ENCODE results near the gene SMG6.
"Not testable (repeated sequence)": the region's sequence is repeated elsewhere in the genome, so short reads cannot be mapped to it uniquely, and the experiment has no call there.

The SMG6 gene

GRCh38 chr17:2323629-2324314, 20.2 kb upstream of the SMG6 start:
- no peak overlapping the region for H3K4me3 Mint-ChIP-seq
- no peaks in the 10 kb centered on the region for H3K4me1 Mint-ChIP-seq
- H3K36me3 Mint-ChIP-seq: peaks cover 24% of the 10 kb centered on the region
- no peaks in the 10 kb centered on the region for H3K27me3 Mint-ChIP-seq
- no peak overlapping the region for H3K27ac Mint-ChIP-seq
- ATAC-seq (ENCODE audit: low read depth) (no peak), DNase-seq (ENCODE audit: low spot score in 2 of 2) (no peak)
- H3K9me3 Mint-ChIP-seq: no peaks in the 10 kb centered on the region

DNA sequence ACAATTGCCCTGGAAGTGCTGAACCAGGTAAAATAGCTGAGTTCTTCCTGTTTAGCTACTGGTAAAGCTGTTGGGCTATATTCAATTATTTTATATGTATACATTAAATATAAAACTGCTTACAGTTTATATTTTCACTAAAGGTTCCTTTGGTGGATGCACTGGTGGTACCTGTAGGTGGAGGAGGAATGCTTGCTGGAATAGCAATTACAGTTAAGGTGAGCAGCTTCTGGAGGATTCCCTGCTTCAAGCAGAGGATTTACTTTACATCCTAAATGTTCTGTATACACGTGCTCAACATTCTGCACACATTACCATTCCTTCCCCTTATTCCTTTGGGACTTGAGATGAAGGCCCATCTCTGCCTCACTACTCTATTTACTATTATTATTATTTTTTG, 17.8 kb upstream of the SMG6 start:
- Mint-ChIP-seq H3K4me3 (no peak overlapping the region), H3K27me3 (no peaks in the 10 kb centered on the region), H3K27ac (no peak overlapping the region), H3K9me3 (no peaks in the 10 kb centered on the region), H3K4me1 (no peaks in the 10 kb centered on the region), H3K36me3 (peaks cover 26% of the 10 kb centered on the region)
- no peak for ATAC-seq (ENCODE audit: low read depth)
- no peak for DNase-seq (ENCODE audit: low spot score in 2 of 2)

- no peak for DNase-seq (ENCODE audit: low spot score in 2 of 2)
- Mint-ChIP-seq H3K4me3 (no peak overlapping the region), H3K27ac (no peak overlapping the region), H3K4me1 (no peaks in the 10 kb centered on the region), H3K9me3 (no peaks in the 10 kb centered on the region), H3K36me3 (peaks cover 19% of the 10 kb centered on the region), H3K27me3 (no peaks in the 10 kb centered on the region)
- ATAC-seq (ENCODE audit: low read depth): no peak
Measured at GRCh38 chr17:2319051-2319450, 15.5 kb upstream of the SMG6 start.

DNA sequence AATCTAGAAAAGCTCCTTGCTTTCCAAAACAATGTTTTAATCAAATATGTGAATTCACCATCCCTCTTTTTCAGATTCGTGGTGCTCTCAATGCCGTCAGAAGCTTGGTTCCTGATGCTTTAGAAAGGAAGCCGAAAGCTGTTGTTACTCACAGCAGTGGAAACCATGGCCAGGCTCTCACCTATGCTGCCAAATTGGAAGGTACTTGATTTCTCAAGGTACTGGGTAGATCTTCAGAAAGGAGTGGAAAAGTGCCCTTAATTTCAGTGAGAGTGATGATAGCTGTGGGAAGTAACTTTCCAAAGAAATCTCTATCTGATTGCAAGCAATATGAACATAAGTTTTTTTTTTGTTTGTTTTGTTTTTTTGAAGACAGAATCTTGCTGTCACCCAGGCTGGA, 14.2 kb upstream of the SMG6 start:
- Mint-ChIP-seq H3K36me3 (peaks cover 12% of the 10 kb centered on the region), H3K27ac (no peak overlapping the region)
- ATAC-seq (ENCODE audit: low read depth): no peak

DNA sequence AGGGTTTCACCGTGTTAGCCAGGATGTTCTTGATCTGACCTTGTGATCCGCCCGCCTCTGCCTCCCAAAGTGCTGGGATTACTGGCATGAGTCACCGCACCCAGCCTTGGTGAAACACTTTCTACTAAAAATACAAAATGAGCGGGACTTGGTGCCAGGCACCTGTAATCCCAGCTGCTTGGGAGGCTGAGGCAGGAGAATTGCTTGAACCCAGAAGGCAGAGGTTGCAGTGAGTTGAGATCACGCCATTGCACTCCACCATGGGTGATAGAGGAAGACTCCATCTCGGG, 13.3 kb upstream of the SMG6 start:
- not testable (repeated sequence) for H3K27me3 Mint-ChIP-seq; DNase-seq (ENCODE audit: low spot score in 2 of 2); H3K4me1 Mint-ChIP-seq; ATAC-seq (ENCODE audit: low read depth); H3K9me3 Mint-ChIP-seq; H3K4me3 Mint-ChIP-seq; H3K27ac Mint-ChIP-seq; H3K36me3 Mint-ChIP-seq

More for the DNA sequence above, 14.2 kb upstream of the SMG6 start:
- no peaks in the 10 kb centered on the region for H3K27me3 Mint-ChIP-seq
- H3K4me1 Mint-ChIP-seq: no peaks in the 10 kb centered on the region
- H3K4me3 Mint-ChIP-seq: no peak overlapping the region
- no peak for DNase-seq (ENCODE audit: low spot score in 2 of 2)
- H3K9me3 Mint-ChIP-seq: no peaks in the 10 kb centered on the region

DNA sequence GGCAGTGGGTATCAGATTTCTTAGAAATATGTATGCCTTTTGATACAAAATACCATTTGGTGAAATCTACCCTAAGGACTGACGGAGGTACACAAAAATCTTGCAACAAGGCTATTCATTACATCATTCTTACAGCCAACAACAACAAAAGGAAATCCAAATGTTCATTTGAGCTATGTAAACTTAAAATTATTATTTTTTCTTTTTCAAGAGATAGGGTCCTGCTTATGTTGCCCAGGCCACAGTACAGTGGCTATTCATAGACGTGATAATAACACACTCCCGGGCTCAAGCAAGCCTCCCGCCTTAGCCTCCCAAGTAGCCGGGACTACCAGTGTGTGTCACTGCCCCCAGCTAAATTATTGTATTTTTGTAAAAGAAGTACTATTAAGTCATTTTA, 9.2 kb upstream of the SMG6 start:
- Mint-ChIP-seq H3K4me3 (no peak overlapping the region), H3K27me3 (no peaks in the 10 kb centered on the region), H3K27ac (no peak overlapping the region), H3K36me3 (no peaks in the 10 kb centered on the region), H3K4me1 (peaks cover 3% of the 10 kb centered on the region), H3K9me3 (no peaks in the 10 kb centered on the region)
- ATAC-seq (ENCODE audit: low read depth): no peak
- DNase-seq (ENCODE audit: low spot score in 2 of 2): no peak

DNA sequence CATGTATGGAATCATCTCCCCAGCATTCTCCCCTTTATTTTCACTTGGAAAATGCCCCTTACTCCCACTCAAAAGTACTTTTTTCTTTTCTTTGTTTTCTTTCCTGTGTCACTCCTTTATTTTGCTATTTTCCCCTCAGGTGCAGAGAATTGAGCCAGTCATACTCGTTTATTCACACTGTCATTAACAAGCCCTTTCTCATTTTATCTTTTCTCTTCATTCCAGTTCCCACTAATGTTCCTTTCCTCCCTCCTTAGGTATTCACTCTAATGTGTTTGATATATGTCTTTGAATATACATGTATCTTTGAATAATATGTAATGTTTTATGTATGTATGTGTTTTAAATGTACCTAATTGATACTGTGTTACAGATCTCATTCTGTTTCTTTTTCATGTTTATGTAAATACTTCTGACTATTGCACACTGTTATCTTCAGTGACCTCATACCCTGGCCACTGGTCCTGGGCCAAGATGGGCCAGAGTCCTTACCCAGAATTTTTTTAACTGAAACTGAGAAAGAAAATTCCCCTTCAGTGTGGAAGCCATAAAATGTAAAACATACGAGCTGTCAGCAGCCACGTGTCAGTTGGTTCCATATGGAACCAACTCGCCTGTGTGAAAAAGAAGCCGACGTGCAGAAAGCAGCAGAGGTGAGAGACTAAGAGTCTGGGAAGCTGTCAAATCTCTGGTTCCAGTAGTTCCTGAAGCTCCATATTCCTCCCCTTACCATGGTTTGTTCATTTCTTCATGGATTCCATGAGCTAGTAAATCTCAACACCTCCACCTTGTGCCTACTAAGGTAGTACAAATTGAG, 6.0 kb upstream of the SMG6 start:
- DNase-seq (ENCODE audit: low spot score in 2 of 2) (no peak), ATAC-seq (ENCODE audit: low read depth) (no peak)
- no peaks in the 10 kb centered on the region for H3K36me3 Mint-ChIP-seq
- H3K27ac Mint-ChIP-seq: no peak overlapping the region
- H3K9me3 Mint-ChIP-seq: no peaks in the 10 kb centered on the region
- H3K4me3 Mint-ChIP-seq: no peak overlapping the region
- peaks cover 14% of the 10 kb centered on the region for H3K4me1 Mint-ChIP-seq
- no peaks in the 10 kb centered on the region for H3K27me3 Mint-ChIP-seq

- Mint-ChIP-seq H3K4me1 (peaks cover 24% of the 10 kb centered on the region), H3K27me3 (no peaks in the 10 kb centered on the region), H3K4me3 (peak overlapping the region; percentile 75), H3K27ac (no peak overlapping the region), H3K9me3 (no peaks in the 10 kb centered on the region), H3K36me3 (peaks cover 5% of the 10 kb centered on the region)
- DNase-seq (ENCODE audit: low spot score in 2 of 2) (no peak), ATAC-seq (ENCODE audit: low read depth) (no peak)
Measured at GRCh38 chr17:2304931-2305330, 1.3 kb upstream of the SMG6 start.

DNA sequence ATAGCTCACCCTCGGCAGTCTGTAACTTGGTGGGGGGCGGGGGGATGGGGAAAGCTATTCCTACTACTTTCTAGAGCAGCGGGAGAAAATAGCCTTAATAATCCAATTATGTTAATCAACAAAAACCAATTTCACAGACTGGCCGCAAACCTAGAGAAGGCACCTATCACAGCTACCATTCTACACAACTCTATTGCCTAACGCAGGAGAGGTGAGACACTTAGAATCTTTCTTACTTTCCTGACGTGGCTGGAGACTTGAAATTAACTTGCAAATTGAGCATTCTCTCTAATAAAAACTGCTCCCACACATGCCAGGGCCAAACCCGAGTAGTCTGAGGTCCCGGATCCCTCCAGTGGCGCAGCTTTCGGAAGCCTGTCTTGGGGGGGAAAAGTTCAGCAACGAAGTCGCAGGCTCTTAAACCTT, 794 bp downstream of the SMG6 start:
- ATAC-seq (ENCODE audit: low read depth): no peak
- peaks cover 10% of the 10 kb centered on the region for H3K36me3 Mint-ChIP-seq
- peaks cover 20% of the 10 kb centered on the region for H3K4me1 Mint-ChIP-seq
- no peak for DNase-seq (ENCODE audit: low spot score in 2 of 2)
- no peaks in the 10 kb centered on the region for H3K27me3 Mint-ChIP-seq
- H3K9me3 Mint-ChIP-seq: no peaks in the 10 kb centered on the region
- peak overlapping the region; percentile 75 for H3K27ac Mint-ChIP-seq
- H3K4me3 Mint-ChIP-seq: peak overlapping the region; percentile 84

- peaks cover 21% of the 10 kb centered on the region for H3K4me1 Mint-ChIP-seq
- DNase-seq (ENCODE audit: low spot score in 2 of 2) (no peak), ATAC-seq (ENCODE audit: low read depth) (no peak)
- H3K27me3 Mint-ChIP-seq: no peaks in the 10 kb centered on the region
- no peaks in the 10 kb centered on the region for H3K9me3 Mint-ChIP-seq
- H3K36me3 Mint-ChIP-seq: peaks cover 21% of the 10 kb centered on the region
- no peak overlapping the region for H3K4me3 Mint-ChIP-seq
- H3K27ac Mint-ChIP-seq: no peak overlapping the region
Measured at GRCh38 chr17:2299756-2300155, 3.8 kb downstream of the SMG6 start.

DNA sequence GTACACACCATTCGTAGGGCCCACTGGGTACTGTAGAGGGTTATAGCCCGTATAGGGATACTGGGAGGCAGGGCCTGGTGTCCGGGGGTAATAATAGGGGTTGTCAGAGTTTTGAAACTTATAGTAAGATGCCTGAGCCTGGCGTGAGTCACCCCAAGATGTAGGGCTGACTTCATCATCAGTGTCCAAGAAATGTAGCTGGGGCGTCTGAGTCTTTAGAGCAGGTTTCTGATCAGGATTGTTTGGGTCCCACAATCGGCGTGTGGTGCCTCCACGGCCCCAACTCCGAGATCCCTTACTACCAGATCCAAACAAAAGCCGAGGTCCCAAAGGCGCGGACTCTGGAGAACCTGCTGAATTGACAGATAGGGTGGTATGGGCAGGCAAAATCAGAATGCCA, 4.4 kb downstream of the SMG6 start:
- no peak for DNase-seq (ENCODE audit: low spot score in 2 of 2)
- peaks cover 26% of the 10 kb centered on the region for H3K36me3 Mint-ChIP-seq
- peaks cover 20% of the 10 kb centered on the region for H3K4me1 Mint-ChIP-seq
- no peaks in the 10 kb centered on the region for H3K9me3 Mint-ChIP-seq
- H3K27ac Mint-ChIP-seq: no peak overlapping the region
- ATAC-seq (ENCODE audit: low read depth): no peak
- H3K4me3 Mint-ChIP-seq: no peak overlapping the region
- no peaks in the 10 kb centered on the region for H3K27me3 Mint-ChIP-seq

GRCh38 chr17:2297023-2297422, 6.6 kb downstream of the SMG6 start:
- DNase-seq (ENCODE audit: low spot score in 2 of 2) (no peak), ATAC-seq (ENCODE audit: low read depth) (no peak)
- peaks cover 37% of the 10 kb centered on the region for H3K36me3 Mint-ChIP-seq
- H3K27ac Mint-ChIP-seq: no peak overlapping the region
- no peak overlapping the region for H3K4me3 Mint-ChIP-seq
- H3K9me3 Mint-ChIP-seq: no peaks in the 10 kb centered on the region
- H3K4me1 Mint-ChIP-seq: peaks cover 15% of the 10 kb centered on the region
- no peaks in the 10 kb centered on the region for H3K27me3 Mint-ChIP-seq

GRCh38 chr17:2295575-2295974, 8.0 kb downstream of the SMG6 start:
- peaks cover 2% of the 10 kb centered on the region for H3K9me3 Mint-ChIP-seq
- H3K27ac Mint-ChIP-seq: no peak overlapping the region
- H3K36me3 Mint-ChIP-seq: peaks cover 46% of the 10 kb centered on the region
- H3K4me1 Mint-ChIP-seq: peaks cover 15% of the 10 kb centered on the region
- no peak for ATAC-seq (ENCODE audit: low read depth)
- H3K27me3 Mint-ChIP-seq: no peaks in the 10 kb centered on the region
- H3K4me3 Mint-ChIP-seq: no peak overlapping the region
- DNase-seq (ENCODE audit: low spot score in 2 of 2): no peak

- peaks cover 16% of the 10 kb centered on the region for H3K4me1 Mint-ChIP-seq
- peaks cover 45% of the 10 kb centered on the region for H3K36me3 Mint-ChIP-seq
- H3K9me3 Mint-ChIP-seq: peaks cover 6% of the 10 kb centered on the region
- ATAC-seq (ENCODE audit: low read depth) (no peak), DNase-seq (ENCODE audit: low spot score in 2 of 2) (no peak)
- no peaks in the 10 kb centered on the region for H3K27me3 Mint-ChIP-seq
- no peak overlapping the region for H3K27ac Mint-ChIP-seq
- H3K4me3 Mint-ChIP-seq: no peak overlapping the region
Measured at GRCh38 chr17:2292100-2292499, 11.5 kb downstream of the SMG6 start.
